ENCODE data around the gene TPST1. TPM values are rescaled to one million over a fixed set of nuclear protein-coding genes. Genes with fewer than 3 reads are reported as not detected.

TPST1 gene
- total and polyA plus RNA-seq, 3 experiments from 2014 or later: 1.7 to 2.7 (median 1.9) TPM

- Histone ChIP-seq H3K27ac (ENCODE audit: low read depth, low read length) (no peak overlapping the region), H3K9me3 (ENCODE audit: low read length) (no peaks in the 10 kb centered on the region), H3K4me1 (ENCODE audit: insufficient read depth, low read length) (no peaks in the 10 kb centered on the region), H3K4me3 (ENCODE audit: low read length) (no peak overlapping the region), H3K36me3 (ENCODE audit: insufficient read depth, low read length) (no peaks in the 10 kb centered on the region), H3K27me3 (ENCODE audit: insufficient read depth, low read length, poor library complexity, severe bottlenecking) (no peaks in the 10 kb centered on the region)
- H3K27ac Mint-ChIP-seq: no peak overlapping the region
- no peaks in the 10 kb centered on the region for H3K4me1 Mint-ChIP-seq
- no peaks in the 10 kb centered on the region for H3K36me3 Mint-ChIP-seq
- ChIA-PET POLR2A (no interaction called here), CTCF (no interaction called here)
- no peak overlapping the region for H3K4me3 Mint-ChIP-seq
- H3K9me3 Mint-ChIP-seq: no peaks in the 10 kb centered on the region
- DNase-seq: no peak
- H3K27me3 Mint-ChIP-seq: no peaks in the 10 kb centered on the region
Measured at GRCh38 chr7:66250711-66251110, 45.6 kb downstream of the TPST1 start.

DNA sequence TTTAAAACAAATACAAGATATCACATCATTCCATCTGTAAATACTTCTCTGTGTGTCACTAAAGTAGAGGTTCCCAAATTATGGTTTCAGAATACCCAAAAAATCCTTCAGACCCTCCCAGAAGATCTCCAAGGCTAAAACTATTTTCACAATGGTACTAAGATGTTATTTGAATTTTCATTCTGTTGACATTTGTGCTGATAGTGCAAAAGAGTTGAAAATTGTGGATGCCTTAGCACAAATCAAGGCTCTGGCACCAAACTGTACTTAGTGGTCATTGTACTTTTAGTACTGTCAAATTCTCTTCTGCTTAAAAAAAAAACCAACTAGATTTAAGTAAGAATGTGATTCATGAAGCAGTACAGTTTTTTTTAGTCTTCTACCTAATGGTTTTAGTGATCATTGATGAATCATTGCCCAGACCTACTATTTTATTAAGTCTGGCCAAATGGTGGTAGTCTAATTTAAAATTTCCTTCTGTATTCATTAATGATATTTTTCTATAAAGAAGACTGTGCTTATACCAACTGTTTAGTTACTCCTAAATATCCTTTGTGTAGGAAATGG lies 50.5 kb downstream of the TPST1 start:
- no peak overlapping the region for H3K4me3 Mint-ChIP-seq
- Histone ChIP-seq H3K4me3 (ENCODE audit: low read length) (no peak overlapping the region), H3K27me3 (ENCODE audit: insufficient read depth, low read length, poor library complexity, severe bottlenecking) (no peaks in the 10 kb centered on the region), H3K9me3 (ENCODE audit: low read length) (no peaks in the 10 kb centered on the region), H3K36me3 (ENCODE audit: insufficient read depth, low read length) (no peaks in the 10 kb centered on the region), H3K4me1 (ENCODE audit: insufficient read depth, low read length) (no peaks in the 10 kb centered on the region), H3K27ac (ENCODE audit: low read depth, low read length) (no peak overlapping the region)
- no peaks in the 10 kb centered on the region for H3K9me3 Mint-ChIP-seq
- ChIA-PET POLR2A (no interaction called here), CTCF (no interaction called here)
- no peak overlapping the region for H3K27ac Mint-ChIP-seq
- DNase-seq: no peak
- no peaks in the 10 kb centered on the region for H3K4me1 Mint-ChIP-seq
- no peaks in the 10 kb centered on the region for H3K36me3 Mint-ChIP-seq
- H3K27me3 Mint-ChIP-seq: peaks cover 3 to 5% of the 10 kb centered on the region in 2 donors

DNA sequence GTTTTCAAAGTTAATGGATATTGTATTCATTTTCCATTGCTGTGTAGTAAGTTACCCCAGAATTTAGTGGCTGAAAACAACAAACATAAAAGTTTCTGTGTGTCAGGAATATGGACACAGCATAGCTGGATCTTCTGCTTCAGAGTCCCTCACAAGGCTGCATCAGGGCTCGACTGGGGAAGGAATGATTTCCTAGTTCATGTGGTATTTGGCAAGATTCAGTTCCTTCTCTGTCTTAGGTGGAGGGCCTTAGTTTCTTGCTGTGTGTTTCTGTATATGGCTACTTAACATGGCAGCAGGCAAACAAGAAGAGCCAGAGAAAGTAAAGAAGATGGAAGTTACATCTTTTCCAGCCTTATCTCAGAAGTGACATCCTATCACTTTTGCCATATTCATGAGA lies 51.1 kb downstream of the TPST1 start:
- no peak for DNase-seq
- H3K4me1 Mint-ChIP-seq: no peaks in the 10 kb centered on the region
- Histone ChIP-seq H3K27me3 (ENCODE audit: insufficient read depth, low read length, poor library complexity, severe bottlenecking) (no peaks in the 10 kb centered on the region), H3K27ac (ENCODE audit: low read depth, low read length) (no peak overlapping the region), H3K9me3 (ENCODE audit: low read length) (no peaks in the 10 kb centered on the region), H3K4me1 (ENCODE audit: insufficient read depth, low read length) (no peaks in the 10 kb centered on the region), H3K36me3 (ENCODE audit: insufficient read depth, low read length) (no peaks in the 10 kb centered on the region), H3K4me3 (ENCODE audit: low read length) (no peak overlapping the region)
- ChIA-PET POLR2A (no interaction called here), CTCF (no interaction called here)
- H3K36me3 Mint-ChIP-seq: no peaks in the 10 kb centered on the region
- H3K27me3 Mint-ChIP-seq: peaks cover 5 to 10% of the 10 kb centered on the region in 2 donors
- H3K9me3 Mint-ChIP-seq: no peaks in the 10 kb centered on the region
- peak overlapping the region in 1 of 8 donors; percentile 29 for H3K27ac Mint-ChIP-seq
- no peak overlapping the region for H3K4me3 Mint-ChIP-seq

GRCh38 chr7:66257481-66257880 lies 52.3 kb downstream of the TPST1 start:
- H3K27me3 ChIP-seq (ENCODE audit: insufficient read depth, low read length, poor library complexity, severe bottlenecking): no peaks in the 10 kb centered on the region
- Mint-ChIP-seq H3K27ac (no peak overlapping the region), H3K36me3 (no peaks in the 10 kb centered on the region), H3K9me3 (peaks cover 0 to 4% (median 0%) of the 10 kb centered on the region in 5 donors), H3K27me3 (peaks cover 5 to 17% of the 10 kb centered on the region in 2 donors), H3K4me1 (no peaks in the 10 kb centered on the region), H3K4me3 (no peak overlapping the region)
- no peaks in the 10 kb centered on the region for H3K36me3 ChIP-seq (ENCODE audit: insufficient read depth, low read length)
- ChIA-PET POLR2A (interaction anchor here (0.6 kb wide), 1 partner anchor 37 kb away, joined by 3 read pairs; no protein-coding TSS in a partner anchor), CTCF (no interaction called here)
- no peak for DNase-seq
- H3K9me3 ChIP-seq (ENCODE audit: low read length): no peaks in the 10 kb centered on the region
- no peak overlapping the region for H3K4me3 ChIP-seq (ENCODE audit: low read length)
- no peak overlapping the region for H3K27ac ChIP-seq (ENCODE audit: low read depth, low read length)
- no peaks in the 10 kb centered on the region for H3K4me1 ChIP-seq (ENCODE audit: insufficient read depth, low read length)

DNA sequence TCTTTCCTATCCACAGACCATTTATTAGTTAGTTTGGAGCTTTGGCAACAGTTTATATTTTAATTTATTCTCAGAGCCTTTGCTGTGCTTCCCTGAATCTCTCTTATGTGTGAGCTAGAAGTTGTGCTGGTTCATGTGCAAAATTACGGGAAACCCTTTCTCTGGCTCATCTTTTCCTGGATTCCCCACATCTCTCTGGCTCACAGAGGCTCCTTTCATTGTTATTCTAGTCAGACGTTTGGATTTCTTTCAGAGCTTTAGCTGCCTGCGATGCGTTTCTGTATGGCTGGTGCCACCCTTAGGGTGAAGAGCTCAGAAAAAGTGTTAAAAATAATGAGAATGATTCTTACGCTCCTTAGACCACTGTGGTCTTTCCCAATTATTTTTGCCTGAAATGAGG lies 53.3 kb downstream of the TPST1 start:
- Mint-ChIP-seq H3K27ac (no peak overlapping the region), H3K27me3 (peaks cover 8 to 20% of the 10 kb centered on the region in 2 donors), H3K9me3 (peaks cover under 1 to 8% (median 2%) of the 10 kb centered on the region in 5 donors), H3K4me1 (no peaks in the 10 kb centered on the region), H3K4me3 (no peak overlapping the region), H3K36me3 (no peaks in the 10 kb centered on the region)
- Histone ChIP-seq H3K27me3 (ENCODE audit: insufficient read depth, low read length, poor library complexity, severe bottlenecking) (no peaks in the 10 kb centered on the region), H3K36me3 (ENCODE audit: insufficient read depth, low read length) (no peaks in the 10 kb centered on the region), H3K4me3 (ENCODE audit: low read length) (no peak overlapping the region), H3K4me1 (ENCODE audit: insufficient read depth, low read length) (no peaks in the 10 kb centered on the region), H3K9me3 (ENCODE audit: low read length) (no peaks in the 10 kb centered on the region), H3K27ac (ENCODE audit: low read depth, low read length) (no peak overlapping the region)
- ChIA-PET POLR2A (interaction anchor here (0.6 kb wide), 1 partner anchor 37 kb away, joined by 3 read pairs; no protein-coding TSS in a partner anchor), CTCF (no interaction called here)
- DNase-seq: no peak

- Mint-ChIP-seq H3K4me1 (no peaks in the 10 kb centered on the region), H3K36me3 (peaks cover 0 to 8% (median 0%) of the 10 kb centered on the region in 3 donors), H3K9me3 (peaks cover 25 to 39% (median 27%) of the 10 kb centered on the region in 5 donors), H3K4me3 (peak overlapping the region in 1 of 7 donors; percentile 20), H3K27ac (peak overlapping the region in 1 of 8 donors; percentile 24), H3K27me3 (peaks cover 11 to 23% of the 10 kb centered on the region in 2 donors)
- Histone ChIP-seq H3K36me3 (ENCODE audit: insufficient read depth, low read length) (no peaks in the 10 kb centered on the region), H3K27me3 (ENCODE audit: insufficient read depth, low read length, poor library complexity, severe bottlenecking) (no peaks in the 10 kb centered on the region), H3K9me3 (ENCODE audit: low read length) (no peaks in the 10 kb centered on the region), H3K4me3 (ENCODE audit: low read length) (no peak overlapping the region), H3K4me1 (ENCODE audit: insufficient read depth, low read length) (no peaks in the 10 kb centered on the region), H3K27ac (ENCODE audit: low read depth, low read length) (no peak overlapping the region)
- no peak for DNase-seq
- ChIA-PET CTCF (no interaction called here), POLR2A (no interaction called here)
Measured at GRCh38 chr7:66261941-66262340, 56.8 kb downstream of the TPST1 start.

DNA sequence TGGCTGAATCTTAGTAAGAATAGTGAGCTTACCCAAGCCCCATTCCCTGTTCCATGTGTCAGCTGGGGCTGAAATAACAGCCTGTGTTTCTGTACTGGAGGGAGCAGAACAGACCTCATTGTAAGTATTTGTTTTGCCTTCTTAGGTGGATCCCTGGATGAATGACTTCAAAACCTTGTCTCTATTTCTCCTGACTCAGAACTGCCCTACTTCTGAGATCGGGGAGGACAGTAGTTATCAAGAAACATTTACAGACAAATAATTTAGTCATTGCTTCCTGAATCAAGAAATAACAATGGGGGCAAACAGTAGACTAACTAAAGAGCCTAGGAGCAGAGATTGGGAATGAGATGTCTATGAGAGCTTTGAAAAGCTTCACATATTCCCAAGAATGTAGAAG lies 58.8 kb downstream of the TPST1 start:
- H3K27me3 Mint-ChIP-seq: peaks cover 9 to 33% of the 10 kb centered on the region in 2 donors
- no peaks in the 10 kb centered on the region for H3K36me3 ChIP-seq (ENCODE audit: insufficient read depth, low read length)
- H3K27ac Mint-ChIP-seq: no peak overlapping the region
- no peaks in the 10 kb centered on the region for H3K4me1 ChIP-seq (ENCODE audit: insufficient read depth, low read length)
- POLR2A ChIA-PET: no interaction called here
- peaks cover 30 to 42% (median 37%) of the 10 kb centered on the region in 5 donors for H3K9me3 Mint-ChIP-seq
- H3K27me3 ChIP-seq (ENCODE audit: insufficient read depth, low read length, poor library complexity, severe bottlenecking): no peaks in the 10 kb centered on the region
- H3K4me3 Mint-ChIP-seq: no peak overlapping the region
- H3K36me3 Mint-ChIP-seq: peaks cover 0 to 8% (median 0%) of the 10 kb centered on the region in 3 donors
- H3K9me3 ChIP-seq (ENCODE audit: low read length): no peaks in the 10 kb centered on the region
- H3K4me3 ChIP-seq (ENCODE audit: low read length): no peak overlapping the region
- no peak overlapping the region for H3K27ac ChIP-seq (ENCODE audit: low read depth, low read length)
- H3K4me1 Mint-ChIP-seq: no peaks in the 10 kb centered on the region
- CTCF ChIA-PET: no interaction called here
- DNase-seq: no peak

DNA sequence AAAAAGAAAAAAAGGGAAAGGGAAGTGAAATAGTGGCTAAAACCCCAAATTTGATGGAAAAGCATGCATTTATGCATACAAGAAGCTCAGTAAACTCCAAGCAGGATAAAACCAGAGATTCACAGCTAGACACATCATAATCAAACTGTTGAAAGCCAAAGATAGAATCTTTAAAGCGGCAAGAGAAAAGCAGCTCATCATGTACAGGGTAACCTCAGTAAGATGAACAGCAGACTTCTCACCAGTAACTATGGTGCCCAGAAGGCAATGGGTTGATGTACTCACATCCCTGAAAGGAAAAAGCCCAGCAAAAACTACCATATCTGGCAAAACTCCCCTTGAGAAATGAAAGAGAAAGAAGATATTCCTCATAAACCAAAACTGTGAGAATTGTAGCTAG lies 60.4 kb downstream of the TPST1 start:
- Histone ChIP-seq H3K27me3 (ENCODE audit: insufficient read depth, low read length, poor library complexity, severe bottlenecking) (no peaks in the 10 kb centered on the region), H3K4me1 (ENCODE audit: insufficient read depth, low read length) (no peaks in the 10 kb centered on the region), H3K9me3 (ENCODE audit: low read length) (no peaks in the 10 kb centered on the region), H3K4me3 (ENCODE audit: low read length) (no peak overlapping the region), H3K27ac (ENCODE audit: low read depth, low read length) (no peak overlapping the region), H3K36me3 (ENCODE audit: insufficient read depth, low read length) (no peaks in the 10 kb centered on the region)
- peak overlapping the region in 1 of 7 donors; percentile 68 for H3K4me3 Mint-ChIP-seq
- H3K27ac Mint-ChIP-seq: no peak overlapping the region
- H3K27me3 Mint-ChIP-seq: peaks cover 8 to 31% of the 10 kb centered on the region in 2 donors
- ChIA-PET POLR2A (no interaction called here), CTCF (no interaction called here)
- H3K4me1 Mint-ChIP-seq: no peaks in the 10 kb centered on the region
- no peak for DNase-seq
- H3K36me3 Mint-ChIP-seq: peaks cover 0 to 8% (median 0%) of the 10 kb centered on the region in 3 donors
- H3K9me3 Mint-ChIP-seq: peaks cover 30 to 42% (median 37%) of the 10 kb centered on the region in 5 donors

Measured in CD8-positive, alpha-beta memory T cell (primary cell).